Liver (tissue), 9 donors: ENCODE results near the gene TNFAIP3. TPM values are rescaled to one million over a fixed set of nuclear protein-coding genes. Genes with fewer than 3 reads are reported as not detected.

Source experiments
- DNase-seq: peaks from one replicate; pipeline ENCODE4 v3.0.0-alpha.2; 2017; ENCODE audit warnings: low spot score
- H3K27ac ChIP-seq, 2 donors: one replicate each; pipeline ENCODE4 v1.7.0; 2013; ENCODE audit warnings: inconsistent platforms in 2 of 2, low read length in 2 of 2, control low read depth in 1 of 2, low read depth in 1 of 2, mild to moderate bottlenecking in 1 of 2
- H3K27me3 ChIP-seq, 4 donors: one replicate each; pipeline versions ENCODE4 v1.6.1 to v1.7.0; 2013; ENCODE audit warnings: low read length in 3 of 4, inconsistent platforms in 1 of 4, mild to moderate bottlenecking in 1 of 4, moderate library complexity in 1 of 4; ENCODE audit not compliant: control insufficient read depth in 4 of 4, insufficient read depth in 4 of 4
- H3K36me3 ChIP-seq, 4 donors: one replicate each; pipeline versions ENCODE4 v1.6.1 to v1.7.0; 2013; ENCODE audit warnings: low read length in 3 of 4, mild to moderate bottlenecking in 3 of 4, low read depth in 1 of 4, moderate library complexity in 1 of 4; ENCODE audit not compliant: control insufficient read depth in 4 of 4, insufficient read depth in 3 of 4
- H3K4me1 ChIP-seq, 4 donors: one replicate each; pipeline versions ENCODE4 v1.6.1 to v1.7.0; 2013; ENCODE audit warnings: low read length in 3 of 4, mild to moderate bottlenecking in 3 of 4, moderate library complexity in 1 of 4; ENCODE audit not compliant: control insufficient read depth in 4 of 4, insufficient read depth in 4 of 4
- H3K4me3 ChIP-seq, 3 donors: one replicate each; pipeline versions ENCODE4 v1.6.1 to v1.7.0; 2013; ENCODE audit warnings: low read length in 3 of 3, control low read depth in 1 of 3, low read depth in 1 of 3, mild to moderate bottlenecking in 1 of 3
- H3K9ac ChIP-seq, 2 donors: one replicate each; pipeline ENCODE4 v1.7.0; 2013; ENCODE audit warnings: low read length in 2 of 2, mild to moderate bottlenecking in 2 of 2, moderate library complexity in 2 of 2, control low read depth in 1 of 2, low read depth in 1 of 2
- H3K9me3 ChIP-seq, 4 donors: one replicate each; pipeline versions ENCODE4 v1.6.1 to v1.7.0; 2013; ENCODE audit warnings: low read length in 3 of 4; ENCODE audit not compliant: control insufficient read depth in 4 of 4
- CTCF ChIP-seq: fragments of 150-350 bp; IDR thresholded peaks from 2 replicates; pipeline ENCODE4 v1.5.1; 2017; ENCODE audit warnings: improper control_type of control experiment, low read depth, low read length; ENCODE audit not compliant: missing input control
- FOXA1 ChIP-seq: IDR thresholded peaks from 2 replicates; pipeline ENCODE4 v1.6.1; 2016; ENCODE audit warnings: antibody characterized with exemption
- FOXA2 ChIP-seq: IDR thresholded peaks from 2 replicates; pipeline ENCODE4 v1.6.1; 2016; ENCODE audit warnings: antibody characterized with exemption
- GABPA ChIP-seq, 2 donors: IDR thresholded peaks in 1 of 2; conservative IDR thresholded peaks in 1 of 2; 2 replicates each; pipeline ENCODE4 v1.6.1; 2016; ENCODE audit warnings: antibody characterized with exemption in 2 of 2, mild to moderate bottlenecking in 1 of 2, moderate library complexity in 1 of 2
- JUND ChIP-seq, 2 donors: IDR thresholded peaks; 2 replicates each; pipeline ENCODE4 v1.6.1; 2016; ENCODE audit warnings: antibody characterized with exemption in 2 of 2
- NR2F2 ChIP-seq: IDR thresholded peaks from 2 replicates; pipeline ENCODE4 v1.6.1; 2016; ENCODE audit warnings: antibody characterized with exemption
- RAD21 ChIP-seq, 2 donors: IDR thresholded peaks; 2 replicates each; pipeline ENCODE4 v1.6.1; 2016; ENCODE audit warnings: antibody characterized with exemption in 2 of 2, mild to moderate bottlenecking in 2 of 2
- RXRA ChIP-seq, 2 donors: IDR thresholded peaks; 2 replicates each; pipeline ENCODE4 v1.6.1; 2017 to 2018; ENCODE audit warnings: antibody characterized with exemption in 2 of 2, mild to moderate bottlenecking in 1 of 2
- SP1 ChIP-seq: IDR thresholded peaks from 2 replicates; pipeline ENCODE4 v1.6.1; 2018; ENCODE audit warnings: antibody characterized with exemption, mild to moderate bottlenecking
- TAF1 ChIP-seq: conservative IDR thresholded peaks from 2 replicates; pipeline ENCODE4 v1.6.1; 2016; ENCODE audit warnings: antibody characterized with exemption, mild to moderate bottlenecking
- YY1 ChIP-seq: IDR thresholded peaks from 2 replicates; pipeline ENCODE4 v1.6.1; 2016; ENCODE audit warnings: antibody characterized with exemption, mild to moderate bottlenecking
- ZBTB33 ChIP-seq: IDR thresholded peaks from 2 replicates; pipeline ENCODE4 v1.6.1; 2016; ENCODE audit warnings: antibody characterized with exemption
- WGBS: extraction: QIAGEN DNeasy Blood & Tissue Kit; methylation state at CpG from one replicate; pipeline ENCODE4 v1.1.7; 2013; 5-methylcytosine and 5-hydroxymethylcytosine counted together
- polyA plus RNA-seq, 2 donors: library from polyadenylated mRNA; stranded (reverse) in 1 of 2; unstranded in 1 of 2; fragments of 200-250 nt in 1 of 2; fragments of >200 nt in 1 of 2; fragmentation: Nextera tagmentation in 1 of 2; extraction: Ambion mirVana in 1 of 2; gene quantifications; one replicate each; pipeline versions ENCODE4 v1.2.1 to v1.2.3, GENCODE V29; 2013 to 2015
- total RNA-seq, 2 donors: library from RNA; depleted of rRNA; stranded (reverse); fragments of >200 nt; gene quantifications; one replicate each; pipeline ENCODE4 v1.2.3, GENCODE V29; 2014
- TF ChIP-seq, protein P1 (sequence below): IDR thresholded peaks from 2 replicates; pipeline ENCODE4 v1.6.1; 2016; ENCODE audit warnings: antibody characterized with exemption, mild to moderate bottlenecking
- TF ChIP-seq, protein P2 (sequence below): IDR thresholded peaks from 2 replicates; pipeline ENCODE4 v1.6.1; 2016; ENCODE audit warnings: antibody characterized with exemption
- TF ChIP-seq, protein P3 (sequence below): IDR thresholded peaks from 2 replicates; pipeline ENCODE4 v1.6.1; 2016; ENCODE audit warnings: antibody characterized with exemption
- donor health status: healthy.
- donor health status: healthy.
- donor health status: healthy.
- donor health status: healthy.
- donor health status: healthy.

Gene TNFAIP3
- total and polyA plus RNA-seq, 4 donors: 4.5 to 8.0 (median 6.7) TPM

- TF ChIP-seq, protein P1, sequence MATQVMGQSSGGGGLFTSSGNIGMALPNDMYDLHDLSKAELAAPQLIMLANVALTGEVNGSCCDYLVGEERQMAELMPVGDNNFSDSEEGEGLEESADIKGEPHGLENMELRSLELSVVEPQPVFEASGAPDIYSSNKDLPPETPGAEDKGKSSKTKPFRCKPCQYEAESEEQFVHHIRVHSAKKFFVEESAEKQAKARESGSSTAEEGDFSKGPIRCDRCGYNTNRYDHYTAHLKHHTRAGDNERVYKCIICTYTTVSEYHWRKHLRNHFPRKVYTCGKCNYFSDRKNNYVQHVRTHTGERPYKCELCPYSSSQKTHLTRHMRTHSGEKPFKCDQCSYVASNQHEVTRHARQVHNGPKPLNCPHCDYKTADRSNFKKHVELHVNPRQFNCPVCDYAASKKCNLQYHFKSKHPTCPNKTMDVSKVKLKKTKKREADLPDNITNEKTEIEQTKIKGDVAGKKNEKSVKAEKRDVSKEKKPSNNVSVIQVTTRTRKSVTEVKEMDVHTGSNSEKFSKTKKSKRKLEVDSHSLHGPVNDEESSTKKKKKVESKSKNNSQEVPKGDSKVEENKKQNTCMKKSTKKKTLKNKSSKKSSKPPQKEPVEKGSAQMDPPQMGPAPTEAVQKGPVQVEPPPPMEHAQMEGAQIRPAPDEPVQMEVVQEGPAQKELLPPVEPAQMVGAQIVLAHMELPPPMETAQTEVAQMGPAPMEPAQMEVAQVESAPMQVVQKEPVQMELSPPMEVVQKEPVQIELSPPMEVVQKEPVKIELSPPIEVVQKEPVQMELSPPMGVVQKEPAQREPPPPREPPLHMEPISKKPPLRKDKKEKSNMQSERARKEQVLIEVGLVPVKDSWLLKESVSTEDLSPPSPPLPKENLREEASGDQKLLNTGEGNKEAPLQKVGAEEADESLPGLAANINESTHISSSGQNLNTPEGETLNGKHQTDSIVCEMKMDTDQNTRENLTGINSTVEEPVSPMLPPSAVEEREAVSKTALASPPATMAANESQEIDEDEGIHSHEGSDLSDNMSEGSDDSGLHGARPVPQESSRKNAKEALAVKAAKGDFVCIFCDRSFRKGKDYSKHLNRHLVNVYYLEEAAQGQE: no peak
- TF ChIP-seq YY1 (no peak), RAD21 (IDR thresholded peaks at IDR 0.05) (no peak), TAF1 (no peak)
- TF ChIP-seq, protein P2, sequence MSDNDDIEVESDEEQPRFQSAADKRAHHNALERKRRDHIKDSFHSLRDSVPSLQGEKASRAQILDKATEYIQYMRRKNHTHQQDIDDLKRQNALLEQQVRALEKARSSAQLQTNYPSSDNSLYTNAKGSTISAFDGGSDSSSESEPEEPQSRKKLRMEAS: no peak
- TF ChIP-seq, protein P3, sequence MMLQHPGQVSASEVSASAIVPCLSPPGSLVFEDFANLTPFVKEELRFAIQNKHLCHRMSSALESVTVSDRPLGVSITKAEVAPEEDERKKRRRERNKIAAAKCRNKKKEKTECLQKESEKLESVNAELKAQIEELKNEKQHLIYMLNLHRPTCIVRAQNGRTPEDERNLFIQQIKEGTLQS: no peak
Measured at GRCh38 chr6:137878029-137878428, 11.0 kb downstream of the TNFAIP3 start (continued).

- H3K9me3 ChIP-seq: no peaks in the 10 kb centered on the region
- no peaks in the 10 kb centered on the region for H3K27me3 ChIP-seq
- no peak overlapping the region for H3K4me3 ChIP-seq
- no peak overlapping the region for H3K9ac ChIP-seq
- no peak for TF ChIP-seq FOXA2
- no peak for TF ChIP-seq SP1
- TF ChIP-seq NR2F2: no peak
- no peak for TF ChIP-seq TAF1
- TF ChIP-seq, protein P3: no peak
- no peak for TF ChIP-seq RAD21 (IDR thresholded peaks at IDR 0.05)
- TF ChIP-seq CTCF: no peak
- no peak for TF ChIP-seq JUND (IDR thresholded peaks at IDR 0.05)
- no peak for TF ChIP-seq ZBTB33
- TF ChIP-seq, protein P1: no peak
- TF ChIP-seq FOXA1: no peak
- no peak for TF ChIP-seq GABPA (IDR thresholded peaks at IDR 0.05 in 1 of 2, conservative IDR thresholded peaks at IDR 0.05 in 1 of 2)
- no peak for TF ChIP-seq RXRA (IDR thresholded peaks at IDR 0.05)
- TF ChIP-seq, protein P2: no peak
- no peak for DNase-seq
- 90% methylated on average over 33 of the region's 33 CpGs for WGBS
- H3K27ac ChIP-seq: no peak overlapping the region
- peaks cover 19 to 79% (median 72%) of the 10 kb centered on the region in 4 donors for H3K36me3 ChIP-seq
- peaks cover 4 to 7% (median 6%) of the 10 kb centered on the region in 4 donors for H3K4me1 ChIP-seq
Measured at GRCh38 chr6:137878486-137879285, 11.6 kb downstream of the TNFAIP3 start.
